T-helper 1 cell treated with Interleukin-12 subunit alpha and Interleukin-12 subunit beta and Interleukin-4 antibody, amounts not matched to agents 30 μg/mL and 1 μg/mL, for 36 hours (primary cell): ENCODE results near the gene RCC2.

Experiments
- H3K27ac Mint-ChIP-seq: one replicate; pipeline ENCODE4 v1.8.0; 2021; ENCODE audit warnings: mild to moderate bottlenecking, mixed read lengths
- H3K27me3 Mint-ChIP-seq: one replicate; pipeline ENCODE4 v1.8.0; 2021; ENCODE audit warnings: low read depth, mixed read lengths
- H3K36me3 Mint-ChIP-seq: one replicate; pipeline ENCODE4 v1.8.0; 2021; ENCODE audit warnings: low read depth, mixed read lengths
- H3K4me1 Mint-ChIP-seq: one replicate; pipeline ENCODE4 v1.8.0; 2021; ENCODE audit warnings: low read depth, mixed read lengths
- H3K4me3 Mint-ChIP-seq: one replicate; pipeline ENCODE4 v1.8.0; 2021; ENCODE audit warnings: mild to moderate bottlenecking, moderate library complexity, mixed read lengths
- H3K9me3 Mint-ChIP-seq: one replicate; pipeline ENCODE4 v1.8.0; 2021; ENCODE audit warnings: mixed read lengths

RCC2 gene

GRCh38 chr1:17437260-17437579 is 2.3 kb downstream of the RCC2 start:
- H3K4me3 Mint-ChIP-seq, result peak overlapping the region; percentile 74
- peaks cover 20% of the 10 kb centered on the region for H3K36me3 Mint-ChIP-seq
- peaks cover 40% of the 10 kb centered on the region for H3K4me1 Mint-ChIP-seq
- peak overlapping the region; percentile 74 for H3K27ac Mint-ChIP-seq
- no peaks in the 10 kb centered on the region for H3K9me3 Mint-ChIP-seq
- no peaks in the 10 kb centered on the region for H3K27me3 Mint-ChIP-seq

DNA sequence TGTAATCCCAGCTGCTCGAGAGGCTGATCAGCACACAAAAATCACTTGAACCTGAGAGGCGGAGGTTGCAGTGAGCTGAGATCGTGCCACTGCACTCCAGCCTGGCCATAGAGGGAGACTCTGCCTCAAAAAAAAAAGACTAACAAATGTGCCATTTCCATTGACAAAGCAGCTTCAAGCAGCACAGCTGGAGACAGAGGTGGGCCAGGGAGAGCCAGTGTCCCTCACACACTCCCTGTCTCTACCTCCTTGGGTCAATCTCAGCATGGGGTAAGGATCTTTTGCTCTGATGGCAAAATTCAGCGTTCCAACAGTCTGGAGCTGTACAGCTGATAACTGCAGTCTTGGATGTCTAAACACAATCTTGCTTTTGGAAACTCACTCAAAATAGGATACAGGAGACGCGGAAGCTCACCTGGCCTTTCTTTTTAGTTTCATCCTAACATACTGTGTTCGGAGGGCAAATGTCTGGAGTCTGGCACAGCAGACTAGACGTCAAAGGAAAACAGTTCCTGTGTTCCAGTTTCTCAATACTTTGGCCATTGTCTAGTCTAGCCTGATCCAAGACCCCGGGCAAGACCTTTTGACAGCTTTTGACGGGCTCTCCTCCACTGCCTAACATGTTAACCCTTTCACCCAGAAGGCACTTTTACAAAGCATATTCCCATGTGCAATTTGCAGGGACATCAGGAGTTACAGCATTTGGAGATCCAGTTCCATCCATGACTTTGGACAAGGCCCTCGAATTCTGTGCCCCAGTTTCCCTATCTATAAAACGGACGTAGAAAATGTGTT is 2.9 kb downstream of the RCC2 start:
- Mint-ChIP-seq H3K4me3 (peak overlapping the region; percentile 74), H3K27me3 (no peaks in the 10 kb centered on the region), H3K36me3 (peaks cover 20% of the 10 kb centered on the region), H3K9me3 (no peaks in the 10 kb centered on the region), H3K27ac (peak overlapping the region; percentile 74), H3K4me1 (peaks cover 37% of the 10 kb centered on the region)

DNA sequence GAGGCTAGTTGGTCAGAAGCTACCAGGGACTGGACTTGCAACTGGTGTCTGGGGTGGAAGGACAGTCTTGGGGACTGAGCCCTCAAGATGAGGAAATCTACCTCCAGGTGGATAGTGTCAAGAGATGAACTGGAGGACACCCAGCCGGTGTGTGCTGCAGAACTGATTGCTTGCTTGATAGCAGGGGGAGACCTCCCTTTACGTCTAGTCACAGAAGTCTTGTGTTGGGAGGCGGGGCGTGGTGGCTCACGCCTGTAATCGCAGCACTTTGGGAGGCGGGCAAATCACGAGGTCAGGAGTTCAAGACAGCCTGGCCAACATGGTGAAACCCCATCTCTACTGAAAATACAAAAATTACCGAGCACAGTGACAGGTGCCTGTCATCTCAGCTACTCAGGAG is 4.9 kb downstream of the RCC2 start:
- Mint-ChIP-seq H3K9me3 (no peaks in the 10 kb centered on the region), H3K27me3 (no peaks in the 10 kb centered on the region), H3K36me3 (peaks cover 20% of the 10 kb centered on the region), H3K27ac (peak overlapping the region; percentile 49), H3K4me3 (no peak overlapping the region), H3K4me1 (peaks cover 25% of the 10 kb centered on the region)

DNA sequence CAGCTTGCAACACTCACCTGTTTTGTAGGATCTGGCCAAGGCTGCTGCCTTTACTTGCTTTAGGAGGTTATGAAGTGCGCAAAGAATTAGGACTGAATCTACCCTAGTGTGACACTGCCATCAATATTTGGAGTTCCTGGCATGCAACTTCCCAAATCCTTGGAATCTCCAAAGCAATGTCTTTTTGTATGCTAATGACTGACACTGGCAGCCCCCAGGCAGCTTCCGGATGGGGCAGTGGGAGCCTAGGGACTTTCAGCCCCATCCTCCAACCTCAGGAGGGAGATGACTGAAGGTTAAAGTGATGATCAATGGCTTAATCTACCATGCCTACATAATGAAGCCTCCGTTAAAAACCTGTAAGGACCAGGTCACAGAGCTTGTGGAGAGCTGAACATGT is 5.5 kb downstream of the RCC2 start:
- Mint-ChIP-seq H3K27me3 (no peaks in the 10 kb centered on the region), H3K36me3 (peaks cover 22% of the 10 kb centered on the region), H3K9me3 (no peaks in the 10 kb centered on the region), H3K4me1 (peaks cover 25% of the 10 kb centered on the region), H3K4me3 (no peak overlapping the region), H3K27ac (no peak overlapping the region)

GRCh38 chr1:17433261-17433660 is 6.2 kb downstream of the RCC2 start:
- peaks cover 27% of the 10 kb centered on the region for H3K36me3 Mint-ChIP-seq
- peaks cover 25% of the 10 kb centered on the region for H3K4me1 Mint-ChIP-seq
- no peak overlapping the region for H3K4me3 Mint-ChIP-seq

DNA sequence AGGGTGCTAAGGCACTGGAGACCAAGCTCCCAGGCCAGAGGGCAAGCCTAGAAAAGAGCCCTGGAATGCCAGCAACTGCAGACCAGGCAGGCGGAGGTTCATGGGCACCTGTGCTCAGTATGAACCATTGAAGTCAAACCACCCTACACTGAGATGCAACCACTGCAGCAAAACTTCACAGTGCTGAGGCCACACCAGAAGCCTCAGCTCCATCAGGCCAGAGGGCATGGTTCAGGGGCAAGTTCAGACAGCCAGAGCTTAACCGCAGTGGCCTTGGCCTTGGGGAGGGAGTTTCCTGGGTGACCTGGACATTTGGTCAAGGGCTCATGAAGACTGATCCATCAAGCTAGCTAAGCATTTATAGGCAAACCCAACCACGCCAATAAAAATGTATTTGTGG is 7.1 kb downstream of the RCC2 start:
- Mint-ChIP-seq H3K27me3 (no peaks in the 10 kb centered on the region), H3K4me1 (peaks cover 25% of the 10 kb centered on the region), H3K27ac (peak overlapping the region; percentile 20), H3K36me3 (peaks cover 27% of the 10 kb centered on the region), H3K4me3 (no peak overlapping the region), H3K9me3 (no peaks in the 10 kb centered on the region)

More at GRCh38 chr1:17433261-17433660, 6.2 kb downstream of the RCC2 start:
- Mint-ChIP-seq H3K27me3 (no peaks in the 10 kb centered on the region), H3K9me3 (no peaks in the 10 kb centered on the region), H3K27ac (no peak overlapping the region)

GRCh38 chr1:17429183-17429582 is 10.3 kb downstream of the RCC2 start:
- no peaks in the 10 kb centered on the region for H3K9me3 Mint-ChIP-seq
- peaks cover 8% of the 10 kb centered on the region for H3K4me1 Mint-ChIP-seq
- no peak overlapping the region for H3K27ac Mint-ChIP-seq
- H3K36me3 Mint-ChIP-seq, result peaks cover 39% of the 10 kb centered on the region
- H3K27me3 Mint-ChIP-seq, result no peaks in the 10 kb centered on the region
- no peak overlapping the region for H3K4me3 Mint-ChIP-seq

DNA sequence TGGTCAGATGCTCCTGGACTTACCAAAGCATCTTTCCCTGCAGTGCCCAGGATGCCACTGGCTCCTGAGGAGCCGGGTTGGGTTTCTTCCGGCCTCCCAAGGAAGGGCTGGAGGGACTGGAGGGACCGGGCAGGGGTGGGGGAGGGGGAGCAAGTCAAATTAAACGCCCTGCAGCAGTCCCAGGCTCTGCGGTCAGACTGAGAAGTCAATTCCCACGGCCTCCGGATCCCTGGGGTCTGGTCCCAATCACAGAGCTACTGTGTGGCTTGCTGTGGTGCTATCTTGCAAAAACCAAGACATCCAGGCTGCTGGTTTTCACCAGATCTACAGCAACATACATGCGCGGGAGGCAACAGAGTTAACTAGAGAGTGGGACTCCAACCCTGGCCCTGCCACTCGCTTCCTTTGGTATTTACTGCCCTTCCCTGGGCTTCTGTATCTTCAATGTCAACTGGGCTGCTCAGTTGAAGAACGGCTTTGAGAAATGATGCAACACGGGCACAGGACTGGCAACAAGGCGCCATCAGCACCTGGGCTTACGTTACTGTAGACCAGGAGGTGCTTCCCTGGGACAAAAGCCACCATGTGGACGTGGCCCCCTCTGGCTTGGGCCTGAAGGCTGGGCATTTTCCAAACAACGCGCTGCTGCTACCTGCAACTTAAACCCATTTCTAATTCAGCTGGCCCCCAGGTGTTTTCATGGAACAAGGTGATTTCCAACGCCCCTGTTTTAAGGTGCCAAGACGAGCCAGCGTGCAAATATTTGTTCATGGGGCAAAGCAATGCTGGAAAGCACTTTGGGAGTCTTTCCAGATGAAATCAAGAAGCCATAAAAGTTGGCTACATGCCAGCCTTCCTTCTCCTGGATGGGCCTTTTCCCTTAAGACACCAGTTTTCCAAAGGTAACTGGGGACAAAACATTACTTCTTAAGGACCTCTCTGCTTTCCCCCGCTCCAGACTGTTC is 11.5 kb downstream of the RCC2 start:
- no peaks in the 10 kb centered on the region for H3K9me3 Mint-ChIP-seq
- no peak overlapping the region for H3K27ac Mint-ChIP-seq
- peaks cover 11% of the 10 kb centered on the region for H3K4me1 Mint-ChIP-seq
- peaks cover 42% of the 10 kb centered on the region for H3K36me3 Mint-ChIP-seq
- H3K27me3 Mint-ChIP-seq, result no peaks in the 10 kb centered on the region
- H3K4me3 Mint-ChIP-seq, result no peak overlapping the region

- Mint-ChIP-seq H3K27me3 (no peaks in the 10 kb centered on the region), H3K36me3 (peaks cover 49% of the 10 kb centered on the region)
Measured at GRCh38 chr1:17425806-17426600, 13.5 kb downstream of the RCC2 start.

DNA sequence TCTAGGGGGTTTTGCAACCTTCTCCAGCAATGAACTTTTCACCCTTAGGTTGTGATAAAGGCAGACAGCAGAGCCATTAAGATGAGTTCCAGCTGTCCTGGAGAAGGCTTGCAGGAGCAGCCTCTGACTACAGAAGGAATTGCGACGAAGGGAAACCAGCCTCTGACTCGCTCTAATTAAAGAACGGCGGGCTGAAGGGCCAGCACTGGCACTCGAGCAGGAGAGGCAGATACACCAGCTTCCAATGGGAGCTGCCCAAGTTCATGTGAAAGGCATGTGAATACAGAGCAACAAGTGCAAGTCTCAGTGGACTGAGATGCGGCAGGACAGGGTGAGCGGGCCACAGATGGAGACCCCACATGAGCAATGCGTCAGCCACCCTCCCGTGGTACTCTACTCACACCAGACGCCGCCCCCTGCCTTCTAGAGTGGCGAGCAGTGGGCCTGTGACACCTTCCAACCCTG is 15.7 kb downstream of the RCC2 start:
- H3K27ac Mint-ChIP-seq, result no peak overlapping the region
- H3K36me3 Mint-ChIP-seq, result peaks cover 56% of the 10 kb centered on the region
- no peaks in the 10 kb centered on the region for H3K27me3 Mint-ChIP-seq
- no peaks in the 10 kb centered on the region for H3K9me3 Mint-ChIP-seq
- no peak overlapping the region for H3K4me3 Mint-ChIP-seq
- peaks cover 6% of the 10 kb centered on the region for H3K4me1 Mint-ChIP-seq

More at GRCh38 chr1:17425806-17426600, 13.5 kb downstream of the RCC2 start:
- Mint-ChIP-seq H3K27ac (no peak overlapping the region), H3K4me1 (peaks cover 8% of the 10 kb centered on the region), H3K9me3 (no peaks in the 10 kb centered on the region), H3K4me3 (no peak overlapping the region)

DNA sequence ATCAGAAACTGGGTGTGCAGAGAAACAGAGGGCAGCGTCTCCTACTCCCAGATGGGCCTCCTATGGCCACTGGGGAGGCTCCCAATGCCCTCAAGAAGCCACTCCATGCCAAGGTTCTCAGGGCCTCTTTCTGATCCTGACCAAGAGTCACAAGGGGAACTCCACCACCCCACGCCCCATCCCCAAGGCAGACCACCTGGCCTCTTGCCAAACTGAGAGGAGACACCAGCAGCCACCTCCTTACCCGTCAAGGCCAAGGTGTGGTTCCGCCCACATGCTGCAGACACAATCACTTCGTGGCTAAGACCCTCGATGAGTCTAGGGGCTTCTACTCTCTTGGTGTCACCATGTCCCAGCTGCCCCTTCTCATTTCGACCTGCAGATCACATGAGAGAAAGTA is 17.0 kb downstream of the RCC2 start:
- Mint-ChIP-seq H3K4me3 (no peak overlapping the region), H3K4me1 (peaks cover 6% of the 10 kb centered on the region), H3K9me3 (no peaks in the 10 kb centered on the region), H3K27me3 (no peaks in the 10 kb centered on the region), H3K36me3 (peaks cover 55% of the 10 kb centered on the region), H3K27ac (no peak overlapping the region)

- H3K4me3 Mint-ChIP-seq, result no peak overlapping the region
- no peaks in the 10 kb centered on the region for H3K9me3 Mint-ChIP-seq
- peaks cover 8% of the 10 kb centered on the region for H3K4me1 Mint-ChIP-seq
- no peak overlapping the region for H3K27ac Mint-ChIP-seq
- H3K36me3 Mint-ChIP-seq, result peaks cover 54% of the 10 kb centered on the region
- no peaks in the 10 kb centered on the region for H3K27me3 Mint-ChIP-seq
Measured at GRCh38 chr1:17420391-17420918, 19.0 kb downstream of the RCC2 start.

GRCh38 chr1:17419626-17420328 is 19.7 kb downstream of the RCC2 start:
- H3K4me3 Mint-ChIP-seq, result no peak overlapping the region
- H3K27me3 Mint-ChIP-seq, result no peaks in the 10 kb centered on the region
- no peaks in the 10 kb centered on the region for H3K9me3 Mint-ChIP-seq
- H3K27ac Mint-ChIP-seq, result no peak overlapping the region
- H3K4me1 Mint-ChIP-seq, result peaks cover 8% of the 10 kb centered on the region
- H3K36me3 Mint-ChIP-seq, result peaks cover 53% of the 10 kb centered on the region
